Left forelimb (tissue), 1 donor: ENCODE results near the gene RBM17.
A peak's percentile ranks its signal among the peaks of the same experiment; 100 is the strongest.
"Not testable (repeated sequence)": the region's sequence is repeated elsewhere in the genome, so short reads cannot be mapped to it uniquely, and the experiment has no call there.

Experiments used
- DNase-seq: peaks from one replicate; pipeline ENCODE4 v3.0.0-alpha.2; 2018; ENCODE audit warnings: low spot score

Gene RBM17

DNA sequence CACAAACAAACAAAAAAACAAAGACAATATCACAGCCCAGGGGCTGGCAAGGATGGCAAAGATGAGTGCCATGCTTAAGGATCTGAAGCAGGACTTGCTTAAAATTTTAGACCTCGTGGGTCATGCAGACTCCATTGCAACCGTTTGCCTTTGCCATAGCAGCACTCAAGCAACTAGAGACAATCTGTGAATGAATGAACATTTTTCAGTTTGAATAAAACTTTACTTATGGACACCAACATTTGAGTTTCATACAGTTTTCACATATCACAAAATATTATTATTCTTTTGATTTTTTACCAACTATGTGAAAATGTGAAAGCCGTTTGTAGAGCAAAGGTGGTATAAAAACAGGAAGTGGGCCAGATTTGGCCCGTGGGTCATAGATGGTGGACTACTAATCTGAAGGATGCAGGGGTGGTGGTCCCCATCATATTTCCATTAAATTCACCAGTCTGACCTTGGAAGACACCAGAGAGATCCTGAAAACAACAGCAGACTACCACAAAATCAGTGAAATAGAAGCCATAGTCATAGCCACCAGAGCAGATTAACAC is 8.3 kb upstream of the RBM17 start:
- DNase-seq = no peak

- no peak for DNase-seq
Observed at GRCh38 chr10:6082496-6083395, 6.1 kb upstream of the RBM17 start.

GRCh38 chr10:6083523-6084475 is 5.0 kb upstream of the RBM17 start:
- DNase-seq = no peak

DNA sequence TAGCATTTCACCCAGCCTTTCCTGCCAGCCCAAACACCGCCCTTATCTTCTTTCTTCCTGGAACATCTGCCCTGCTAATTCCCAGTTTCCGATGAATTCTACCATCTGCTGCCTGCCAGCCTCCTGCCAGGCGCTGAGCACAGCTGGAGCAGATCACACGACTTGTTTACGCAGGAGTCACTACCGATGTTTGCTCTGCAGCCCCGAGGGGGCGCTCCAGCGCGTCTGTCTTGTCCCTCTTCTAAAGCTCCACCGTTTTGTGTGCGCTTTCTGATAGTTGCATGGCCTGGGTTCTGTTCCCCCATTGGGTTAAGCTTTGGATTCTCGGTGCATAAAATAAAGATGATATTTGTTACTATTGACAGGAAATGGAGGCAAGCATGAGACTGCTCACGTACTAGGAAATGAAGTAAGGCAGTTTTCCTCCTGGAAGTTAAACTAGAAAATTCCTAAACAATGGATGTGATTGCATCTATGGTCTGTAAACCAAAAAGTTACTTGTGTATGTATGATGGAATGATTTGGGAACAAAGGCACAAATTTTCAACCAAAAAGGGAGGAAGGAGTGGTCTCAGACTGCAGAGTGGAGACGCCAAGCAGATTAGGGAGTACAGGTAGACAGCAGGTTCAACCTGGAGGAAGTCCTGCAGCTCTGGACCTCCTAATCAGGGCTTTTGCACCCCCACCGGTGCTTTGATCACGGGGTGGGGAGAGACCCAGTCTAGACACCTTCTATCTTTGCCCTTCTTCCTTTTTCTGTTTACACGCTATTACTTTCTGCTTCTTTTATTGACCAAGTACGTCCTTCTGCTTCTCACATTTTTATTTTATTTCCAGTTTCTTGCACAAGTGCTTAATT is 2.2 kb upstream of the RBM17 start:
- peak; percentile 83 for DNase-seq

- no peak for DNase-seq
Observed at GRCh38 chr10:6089334-6090219, 743 bp downstream of the RBM17 start.

DNA sequence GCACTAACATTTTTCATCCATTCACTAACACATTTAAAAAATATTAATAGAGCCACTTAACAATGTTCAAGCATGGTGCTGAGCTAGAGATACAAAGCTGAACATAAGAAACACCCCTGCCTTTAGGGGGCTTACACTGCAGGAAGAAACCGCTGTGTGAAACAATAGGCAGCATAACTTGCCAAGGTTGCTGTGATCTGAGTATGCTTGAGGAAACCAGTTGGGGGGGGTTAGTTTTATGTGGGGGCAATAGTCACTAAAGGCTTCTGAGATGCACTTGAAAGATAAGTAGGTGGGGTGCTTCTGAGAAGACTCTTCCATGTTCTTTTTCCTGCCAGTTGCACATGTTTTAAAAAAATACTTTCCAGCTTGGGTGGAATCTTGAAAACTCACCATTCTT is 2.8 kb downstream of the RBM17 start:
- no peak for DNase-seq

GRCh38 chr10:6092731-6093130 is 3.9 kb downstream of the RBM17 start:
- DNase-seq = no peak

DNA sequence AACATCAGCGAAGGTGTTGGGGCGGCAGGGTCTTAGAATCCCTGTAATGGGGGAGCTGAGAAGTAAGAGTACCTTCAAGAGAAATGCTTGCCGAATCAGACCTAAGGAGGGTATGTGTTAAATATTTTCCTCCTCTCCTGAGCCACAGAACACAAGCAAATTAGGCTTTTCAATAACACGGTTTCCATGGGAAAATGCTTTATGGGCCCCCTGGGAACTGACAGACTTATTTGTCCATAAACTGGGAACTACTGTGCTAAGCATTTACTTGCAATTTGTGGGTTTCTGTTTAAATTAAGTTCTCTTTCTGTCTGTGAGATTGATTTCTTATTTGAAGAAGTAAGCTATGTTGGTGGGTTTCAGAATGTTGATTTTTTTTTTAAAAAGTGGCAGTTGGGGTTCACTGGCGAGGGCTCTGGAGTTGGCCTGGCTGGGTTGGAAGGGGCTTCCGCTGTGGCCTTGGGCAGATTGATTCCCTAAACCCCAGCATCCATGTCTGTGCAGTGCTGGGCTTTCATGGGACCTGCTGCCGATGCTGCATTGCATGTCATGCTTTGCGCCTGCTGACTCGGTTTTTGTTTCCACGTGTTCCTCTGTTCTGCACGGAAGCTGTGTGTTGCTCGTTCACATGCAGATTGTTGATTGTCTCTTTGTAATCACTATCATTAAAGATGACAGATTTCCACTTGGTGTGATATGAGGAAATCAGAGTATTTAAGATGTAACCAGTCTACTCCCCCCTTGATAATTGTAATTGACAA is 7.2 kb downstream of the RBM17 start:
- no peak for DNase-seq

- DNase-seq = no peak
Observed at GRCh38 chr10:6097063-6097462, 8.2 kb downstream of the RBM17 start.

DNA sequence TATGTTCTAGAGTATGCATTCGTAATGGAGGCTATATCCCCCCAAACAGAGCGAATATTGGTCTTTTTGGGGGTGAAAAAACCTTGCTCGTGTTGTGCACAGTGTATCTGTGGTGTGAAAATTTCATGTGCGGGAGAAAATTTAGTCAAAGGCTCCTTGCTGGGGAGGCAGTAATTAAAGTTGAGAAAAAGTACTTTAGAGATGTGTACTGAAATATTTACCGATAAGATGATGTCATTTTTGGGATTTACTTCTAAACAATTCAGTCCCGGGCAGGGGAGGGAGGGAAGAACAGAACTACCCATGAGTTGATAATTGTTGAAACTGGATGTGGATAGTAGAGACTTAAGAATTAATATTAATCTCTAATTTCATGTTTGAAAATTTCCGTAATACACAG is 9.3 kb downstream of the RBM17 start:
- DNase-seq = no peak

- DNase-seq = no peak
Observed at GRCh38 chr10:6100370-6100769, 11.5 kb downstream of the RBM17 start.

GRCh38 chr10:6101181-6101580 is 12.3 kb downstream of the RBM17 start:
- no peak for DNase-seq

DNA sequence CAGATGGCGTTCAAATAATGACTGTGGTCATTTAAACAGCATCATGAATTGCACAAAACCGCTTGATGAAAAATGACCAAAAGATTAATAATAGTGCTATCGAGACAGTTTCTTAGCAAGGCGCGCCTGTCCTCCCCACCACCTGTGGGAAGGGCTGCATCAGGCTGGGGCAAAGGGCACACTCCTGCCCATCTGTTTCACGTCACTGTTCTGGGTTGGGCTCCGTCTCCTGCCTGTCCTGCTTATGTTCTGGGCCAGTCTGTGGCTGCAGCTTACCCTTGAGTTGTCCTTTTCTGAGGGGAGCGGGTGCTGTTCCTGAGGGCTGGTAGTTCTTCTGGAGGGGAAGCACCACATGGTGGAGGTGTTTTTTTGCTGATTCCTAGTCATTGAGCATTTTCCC is 13.3 kb downstream of the RBM17 start:
- no peak for DNase-seq

GRCh38 chr10:6103591-6103990 is 14.8 kb downstream of the RBM17 start:
- no peak for DNase-seq

DNA sequence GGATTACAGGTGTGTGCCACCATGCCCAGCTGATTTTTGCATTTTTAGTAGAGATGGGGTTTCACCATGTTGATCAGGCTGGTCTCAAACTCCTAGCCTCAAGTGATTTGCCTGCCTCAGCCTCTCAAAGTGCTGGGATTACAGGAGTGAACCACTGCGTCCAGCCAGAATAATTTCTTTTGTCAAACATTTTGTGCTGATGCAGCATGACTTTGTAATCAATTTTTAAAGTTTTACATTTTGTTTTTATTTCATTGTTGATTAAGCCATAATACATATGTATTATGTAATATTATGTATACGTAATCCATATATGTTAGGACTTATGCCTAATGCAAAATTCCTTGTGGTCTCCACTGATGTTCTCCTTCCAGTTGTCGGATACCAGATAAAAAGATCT is 18.8 kb downstream of the RBM17 start:
- DNase-seq = not testable (repeated sequence)

DNA sequence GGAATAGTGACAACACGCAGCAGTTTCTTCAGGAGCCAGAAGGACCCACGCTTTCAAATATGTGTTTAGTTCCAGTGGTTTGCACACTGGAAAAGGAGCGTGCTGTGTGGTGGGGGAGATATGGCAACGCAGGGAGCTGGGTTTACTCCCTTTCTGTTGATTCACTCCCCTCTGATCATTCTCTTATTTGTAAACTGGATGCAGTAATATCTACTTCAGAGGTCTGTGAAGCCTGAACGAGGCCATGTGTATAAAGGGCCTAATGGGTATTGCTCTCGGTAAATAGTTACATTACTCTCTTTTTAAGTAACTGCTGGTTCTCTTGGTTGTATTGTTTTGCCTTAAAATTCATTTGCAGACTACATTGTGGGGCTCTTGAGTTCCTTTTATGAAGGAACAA is 19.2 kb downstream of the RBM17 start:
- no peak for DNase-seq

GRCh38 chr10:6108631-6109443 is 20.0 kb downstream of the RBM17 start:
- DNase-seq = no peak

- no peak for DNase-seq
Observed at GRCh38 chr10:6109444-6109775, 20.6 kb downstream of the RBM17 start.

- DNase-seq = no peak
Observed at GRCh38 chr10:6110136-6110535, 21.3 kb downstream of the RBM17 start.
